ENCODE measurements around the gene FAM107A.

The FAM107A gene

GRCh38 chr3:58522759-58523425 is 54.3 kb downstream of the FAM107A start:
- in situ Hi-C loops (cut with MboI; ENCODE audit: low sequenced_read_pairs, unreplicated experiment), result no loop called here
- no peak for DNase-seq (ENCODE audit: low spot score)
- TF ChIP-seq, protein P1, sequence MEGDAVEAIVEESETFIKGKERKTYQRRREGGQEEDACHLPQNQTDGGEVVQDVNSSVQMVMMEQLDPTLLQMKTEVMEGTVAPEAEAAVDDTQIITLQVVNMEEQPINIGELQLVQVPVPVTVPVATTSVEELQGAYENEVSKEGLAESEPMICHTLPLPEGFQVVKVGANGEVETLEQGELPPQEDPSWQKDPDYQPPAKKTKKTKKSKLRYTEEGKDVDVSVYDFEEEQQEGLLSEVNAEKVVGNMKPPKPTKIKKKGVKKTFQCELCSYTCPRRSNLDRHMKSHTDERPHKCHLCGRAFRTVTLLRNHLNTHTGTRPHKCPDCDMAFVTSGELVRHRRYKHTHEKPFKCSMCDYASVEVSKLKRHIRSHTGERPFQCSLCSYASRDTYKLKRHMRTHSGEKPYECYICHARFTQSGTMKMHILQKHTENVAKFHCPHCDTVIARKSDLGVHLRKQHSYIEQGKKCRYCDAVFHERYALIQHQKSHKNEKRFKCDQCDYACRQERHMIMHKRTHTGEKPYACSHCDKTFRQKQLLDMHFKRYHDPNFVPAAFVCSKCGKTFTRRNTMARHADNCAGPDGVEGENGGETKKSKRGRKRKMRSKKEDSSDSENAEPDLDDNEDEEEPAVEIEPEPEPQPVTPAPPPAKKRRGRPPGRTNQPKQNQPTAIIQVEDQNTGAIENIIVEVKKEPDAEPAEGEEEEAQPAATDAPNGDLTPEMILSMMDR (IDR thresholded peaks at IDR 0.05; ENCODE audit: borderline replicate concordance, control extremely low read depth, extremely low read depth, insufficient read depth, missing control alignments), result no peak

DNA sequence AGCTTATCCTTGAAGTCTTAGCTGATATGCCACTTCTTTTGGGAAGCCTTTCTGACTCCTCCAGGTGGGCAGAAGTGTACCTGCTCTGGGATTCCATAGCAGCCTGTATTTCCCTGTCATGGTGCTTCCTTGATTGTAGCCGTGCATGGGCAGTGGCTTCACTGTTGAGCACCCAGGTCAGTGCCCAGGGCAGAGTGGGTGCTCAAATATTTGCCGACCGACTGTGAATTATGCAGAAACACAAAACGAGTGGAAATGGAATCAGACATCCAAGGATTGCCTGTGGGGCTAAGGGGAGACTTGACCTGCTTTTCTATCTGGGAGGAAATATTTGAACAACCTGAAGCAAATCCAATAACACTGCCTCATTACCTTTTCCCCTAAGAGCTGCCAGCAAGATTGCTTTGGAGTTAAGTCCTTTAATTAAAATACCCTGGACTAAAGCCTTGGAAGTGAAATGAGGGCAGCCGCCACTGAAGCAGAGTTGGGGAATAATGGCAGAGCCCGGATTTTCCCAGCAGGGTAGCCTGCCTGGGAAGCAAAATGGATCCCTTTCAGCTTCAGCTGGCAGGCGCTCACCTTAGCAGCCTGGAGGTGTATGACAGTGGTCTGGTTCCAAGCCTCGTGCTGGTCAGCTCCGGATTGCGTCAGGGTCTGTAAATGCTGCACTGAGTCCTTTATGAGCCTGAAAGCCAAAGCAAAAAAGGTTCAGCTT is 55.1 kb downstream of the FAM107A start:
- DNase-seq (ENCODE audit: low spot score), result no peak
- in situ Hi-C loops (cut with MboI; ENCODE audit: low sequenced_read_pairs, unreplicated experiment), result no loop called here
- TF ChIP-seq, protein P1 (IDR thresholded peaks at IDR 0.05; ENCODE audit: borderline replicate concordance, control extremely low read depth, extremely low read depth, insufficient read depth, missing control alignments), result no peak

DNA sequence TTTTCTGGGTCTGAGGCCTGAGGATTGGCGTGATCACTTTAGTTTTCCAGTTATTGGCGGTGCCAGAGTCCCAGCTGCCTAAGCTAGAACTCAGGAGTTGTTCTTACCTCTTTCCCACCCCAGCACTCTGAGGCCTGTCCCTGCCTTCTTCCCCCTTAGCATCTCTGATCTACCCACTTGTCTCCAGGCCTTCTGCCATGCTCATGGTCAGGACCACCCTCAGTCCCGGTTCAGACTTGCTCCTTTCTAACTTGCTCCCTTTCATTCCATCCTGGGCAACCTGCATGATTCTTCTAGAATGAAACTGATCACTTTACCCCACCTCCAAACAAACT is 55.9 kb downstream of the FAM107A start:
- DNase-seq (ENCODE audit: low spot score), result no peak
- TF ChIP-seq, protein P1 (IDR thresholded peaks at IDR 0.05; ENCODE audit: borderline replicate concordance, control extremely low read depth, extremely low read depth, insufficient read depth, missing control alignments), result no peak
- in situ Hi-C loops (cut with MboI; ENCODE audit: low sequenced_read_pairs, unreplicated experiment), result no loop called here

DNA sequence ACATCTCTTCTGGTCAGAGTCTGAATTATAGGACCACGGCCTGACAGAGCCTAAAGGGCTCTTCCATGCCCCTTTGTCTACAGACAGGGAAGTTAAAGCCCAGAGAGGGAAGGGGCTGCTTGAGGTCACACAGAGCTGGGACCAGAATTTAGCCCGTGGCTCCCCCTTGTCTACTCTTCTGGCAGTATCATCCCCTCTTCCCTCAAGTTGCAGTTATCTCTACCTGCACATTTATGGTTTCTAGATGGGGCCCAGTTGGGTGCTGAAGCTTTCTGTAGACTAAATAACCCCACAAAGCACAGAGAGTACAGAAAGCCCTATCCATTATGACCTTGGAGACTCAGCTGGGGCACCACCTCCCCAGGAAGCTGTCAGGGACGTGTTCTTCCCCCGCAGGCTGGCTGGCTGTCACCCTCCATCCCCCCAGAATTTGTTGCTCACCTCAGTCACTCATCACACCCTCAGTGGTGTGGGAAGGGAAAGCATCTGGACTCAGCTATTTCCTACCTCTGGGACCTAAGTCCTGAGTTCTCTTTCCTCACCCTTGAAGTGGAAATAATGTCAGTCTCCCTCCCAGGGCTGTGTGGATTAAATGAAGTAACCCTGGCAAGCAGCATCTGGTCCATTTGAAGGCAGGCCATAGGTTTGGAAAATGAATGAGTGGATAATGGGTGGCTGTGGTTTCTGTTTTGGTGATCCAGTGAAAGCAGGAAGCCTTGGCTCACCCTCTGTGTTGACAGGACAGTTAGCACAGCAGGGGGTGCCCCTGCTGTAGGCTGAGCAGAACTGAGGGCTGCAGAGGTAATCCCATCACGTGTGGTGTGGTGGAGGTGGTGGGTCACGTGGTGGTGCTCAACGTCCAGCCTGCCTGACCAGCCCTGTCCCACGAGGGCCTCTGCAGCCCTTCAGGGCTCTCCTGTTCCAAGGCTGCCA is 56.5 kb downstream of the FAM107A start:
- TF ChIP-seq, protein P1 (IDR thresholded peaks at IDR 0.05; ENCODE audit: borderline replicate concordance, control extremely low read depth, extremely low read depth, insufficient read depth, missing control alignments), result no peak
- in situ Hi-C loops (cut with MboI; ENCODE audit: low sequenced_read_pairs, unreplicated experiment), result no loop called here
- DNase-seq (ENCODE audit: low spot score), result no peak

DNA sequence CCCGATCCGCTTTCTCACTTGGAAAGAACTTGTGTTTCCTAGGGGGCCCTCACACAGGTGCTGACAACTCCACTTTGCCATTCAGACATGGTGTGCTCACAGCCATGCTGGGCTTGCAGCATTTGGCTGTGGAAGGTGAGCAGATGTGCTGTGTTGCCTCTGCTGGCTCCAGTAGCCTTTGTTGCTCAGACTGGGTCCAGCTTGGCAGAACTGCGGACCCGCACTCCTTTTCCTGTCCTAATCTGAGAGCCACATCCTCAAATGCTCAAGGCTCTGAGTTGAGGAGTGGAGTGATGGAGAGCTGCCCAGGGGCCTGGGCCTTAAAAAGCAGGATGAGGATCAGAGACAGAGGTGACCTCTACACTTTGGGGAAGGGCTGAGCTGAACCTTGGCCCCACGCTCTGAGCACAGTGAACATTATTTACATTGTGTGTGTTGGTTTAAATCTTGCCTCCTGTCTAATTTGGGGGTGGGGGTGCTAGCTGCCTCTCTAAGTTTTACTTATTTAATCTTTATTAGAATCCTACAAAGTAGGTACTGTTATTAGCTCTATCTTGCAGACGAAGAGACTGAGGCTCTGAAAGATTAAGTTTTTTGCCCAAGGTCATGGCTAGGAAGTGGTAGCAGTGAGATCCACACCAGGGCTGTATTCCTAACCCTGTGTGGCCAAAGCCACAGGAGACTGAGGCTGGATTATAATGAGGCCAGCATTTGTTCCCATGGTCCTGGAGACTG is 57.4 kb downstream of the FAM107A start:
- in situ Hi-C loops (cut with MboI; ENCODE audit: low sequenced_read_pairs, unreplicated experiment), result no loop called here
- TF ChIP-seq, protein P1 (IDR thresholded peaks at IDR 0.05; ENCODE audit: borderline replicate concordance, control extremely low read depth, extremely low read depth, insufficient read depth, missing control alignments), result no peak
- no peak for DNase-seq (ENCODE audit: low spot score)

DNA sequence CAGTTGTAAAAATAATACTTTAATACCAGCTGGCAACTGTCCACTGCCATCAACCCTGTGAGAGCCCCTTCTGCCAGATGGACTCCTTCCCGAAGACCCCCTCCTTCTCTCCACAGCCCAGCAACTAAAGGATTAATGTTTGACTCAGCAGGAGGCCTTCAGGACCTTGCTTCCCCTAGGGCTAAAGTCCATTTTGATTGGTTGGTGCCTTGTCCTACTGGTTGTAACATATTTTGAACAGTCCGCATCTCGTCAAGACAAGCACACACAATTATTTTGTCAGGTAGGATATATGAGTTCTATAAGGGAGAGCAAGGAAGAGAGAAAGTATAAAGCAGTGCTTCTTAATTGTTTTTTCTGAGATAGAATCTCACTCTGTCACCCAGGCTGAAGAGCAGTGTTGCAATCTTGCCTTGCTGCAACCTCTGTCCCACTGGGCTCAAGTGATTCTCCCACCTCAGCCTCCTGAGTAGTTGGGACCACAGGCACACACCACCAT is 58.9 kb downstream of the FAM107A start:
- DNase-seq (ENCODE audit: low spot score), result no peak
- TF ChIP-seq, protein P1 (IDR thresholded peaks at IDR 0.05; ENCODE audit: borderline replicate concordance, control extremely low read depth, extremely low read depth, insufficient read depth, missing control alignments), result no peak
- in situ Hi-C loops (cut with MboI; ENCODE audit: low sequenced_read_pairs, unreplicated experiment), result no loop called here
